ENCODE data around the gene KIAA1958.

Gene KIAA1958

GRCh38 chr9:112531666-112532282 is 45.1 kb downstream of the KIAA1958 start:
- DNase-seq, result no peak

- DNase-seq, result no peak
These were observed 45.8 kb downstream of the KIAA1958 start for GRCh38 chr9:112532427-112532826.

GRCh38 chr9:112533660-112534059 is 47.0 kb downstream of the KIAA1958 start:
- DNase-seq, result no peak

- no peak for DNase-seq
These were observed 48.7 kb downstream of the KIAA1958 start for GRCh38 chr9:112535301-112535700.

- no peak for DNase-seq
These were observed 49.2 kb downstream of the KIAA1958 start for GRCh38 chr9:112535811-112536210.

- DNase-seq, result no peak
These were observed 50.9 kb downstream of the KIAA1958 start for GRCh38 chr9:112537561-112537960.

GRCh38 chr9:112540800-112541199 is 54.2 kb downstream of the KIAA1958 start:
- DNase-seq, result no peak

- DNase-seq, result no peak
These were observed 55.1 kb downstream of the KIAA1958 start for GRCh38 chr9:112541685-112542084.

- DNase-seq, result no peak
These were observed 56.1 kb downstream of the KIAA1958 start for GRCh38 chr9:112542593-112543292.

- DNase-seq, result no peak
These were observed 57.9 kb downstream of the KIAA1958 start for GRCh38 chr9:112544477-112544876.

GRCh38 chr9:112545237-112545636 is 58.6 kb downstream of the KIAA1958 start:
- DNase-seq, result no peak

- no peak for DNase-seq
These were observed 59.8 kb downstream of the KIAA1958 start for GRCh38 chr9:112546149-112547012.

GRCh38 chr9:112548051-112548440 is 61.4 kb downstream of the KIAA1958 start:
- DNase-seq, result no peak

- DNase-seq, result no peak
These were observed 62.4 kb downstream of the KIAA1958 start for GRCh38 chr9:112548836-112549595.

- no peak for DNase-seq
These were observed 63.9 kb downstream of the KIAA1958 start for GRCh38 chr9:112550531-112550930.

- DNase-seq, result no peak
These were observed 65.0 kb downstream of the KIAA1958 start for GRCh38 chr9:112551641-112552040.

GRCh38 chr9:112552229-112553056 is 65.8 kb downstream of the KIAA1958 start:
- DNase-seq, result no peak

- DNase-seq, result no peak
These were observed 66.7 kb downstream of the KIAA1958 start for GRCh38 chr9:112553256-112553826.

- no peak for DNase-seq
These were observed 67.9 kb downstream of the KIAA1958 start for GRCh38 chr9:112554516-112554915.

GRCh38 chr9:112555101-112555643 is 68.5 kb downstream of the KIAA1958 start:
- no peak for DNase-seq

GRCh38 chr9:112555844-112556482 is 69.3 kb downstream of the KIAA1958 start:
- no peak for DNase-seq
